Vagina (tissue), 2 donors: ENCODE measurements around the gene PHACTR3.

Source experiments
- CTCF ChIP-seq, 3 experiments: fragments of 450-650 bp in 2 of 3; fragments of 200-600 bp in 1 of 3; sonication (generic) in 1 of 3; IDR thresholded peaks; one replicate each; pipeline ENCODE4 v1.5.1; 2017 to 2019; ENCODE audit warnings: antibody characterized with exemption in 3 of 3, mild to moderate bottlenecking in 2 of 3, moderate library complexity in 2 of 3
- POLR2A ChIP-seq, 2 donors: fragments of 450-650 bp; IDR thresholded peaks; one replicate each; pipeline ENCODE4 v1.6.1; 2017; ENCODE audit warnings: antibody characterized with exemption in 2 of 2, mild to moderate bottlenecking in 2 of 2, moderate library complexity in 2 of 2

- no peak for TF ChIP-seq CTCF (IDR thresholded peaks at IDR 0.05)
- TF ChIP-seq POLR2A (IDR thresholded peaks at IDR 0.05): no peak
Measured at GRCh38 chr20:59667131-59667530, 62.8 kb downstream of the PHACTR3 start.
